Measurements from ENCODE around the gene KNDC1. TPM values are rescaled to one million over a fixed set of nuclear protein-coding genes. Genes with fewer than 3 reads are reported as not detected.

KNDC1 gene
- total RNA-seq, 4 donors from 2014 or later = under 0.01 to 12.5 (median 5.3) TPM

DNA sequence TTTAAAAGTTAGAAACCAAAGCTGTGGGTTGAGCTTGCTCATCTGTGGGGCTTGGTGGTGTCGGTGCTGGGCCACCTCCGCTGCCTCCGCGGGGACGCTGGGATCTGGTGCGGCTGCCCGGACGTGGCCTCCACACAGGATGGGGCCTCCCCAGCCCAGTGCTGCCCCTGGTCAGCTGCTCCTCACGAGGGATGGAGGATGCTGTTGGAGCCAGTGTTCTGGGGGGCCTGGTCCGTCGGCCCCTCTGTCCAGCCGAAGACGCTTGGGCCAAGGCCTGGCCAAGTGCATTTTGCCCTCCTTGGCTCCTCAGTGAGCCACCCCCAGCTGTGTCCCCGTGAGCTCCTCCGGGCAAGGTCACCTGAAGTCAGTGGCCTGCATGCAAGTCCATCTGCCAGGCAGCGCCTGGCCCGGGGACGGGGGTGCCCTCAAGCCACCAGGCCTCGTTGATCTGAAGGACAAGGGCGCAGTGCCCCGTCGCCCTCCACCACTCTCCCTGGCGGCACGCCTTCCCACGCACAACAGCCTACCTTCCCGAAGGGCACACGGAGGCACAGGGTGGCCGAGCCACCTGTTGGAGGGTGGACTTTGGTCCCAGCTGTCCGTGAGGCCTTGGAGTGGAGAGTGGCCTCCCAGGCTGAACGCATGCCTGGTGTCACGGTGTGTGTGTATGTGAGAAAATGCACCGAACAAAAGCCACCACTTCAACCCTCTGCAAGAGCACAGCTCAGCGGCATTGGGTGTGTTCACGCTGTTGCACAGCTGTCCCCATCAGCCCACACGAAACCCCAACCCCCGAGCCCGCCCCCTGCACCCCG is 27.3 kb downstream of the KNDC1 start:
- no peak for TF ChIP-seq POLR2A (IDR thresholded peaks at IDR 0.05)
- no peak for TF ChIP-seq CTCF (IDR thresholded peaks at IDR 0.05)
- H3K27me3 ChIP-seq = no peaks in the 10 kb centered on the region
- no peak for DNase-seq
- no peaks in the 10 kb centered on the region for H3K36me3 ChIP-seq
- intact Hi-C loops (cut with DNase I; ENCODE audit: low total_unique reads) = no loop called here
- no peaks in the 10 kb centered on the region for H3K4me1 ChIP-seq
- H3K27ac ChIP-seq = no peak overlapping the region
- no peak overlapping the region for H3K4me3 ChIP-seq
- H3K9me3 ChIP-seq = no peaks in the 10 kb centered on the region

- intact Hi-C loops (cut with DNase I; ENCODE audit: low total_unique reads) = no loop called here
- Histone ChIP-seq H3K27ac (no peak overlapping the region), H3K9me3 (no peaks in the 10 kb centered on the region), H3K36me3 (no peaks in the 10 kb centered on the region), H3K4me3 (no peak overlapping the region), H3K4me1 (no peaks in the 10 kb centered on the region), H3K27me3 (no peaks in the 10 kb centered on the region)
- TF ChIP-seq CTCF (IDR thresholded peaks at IDR 0.05) = no peak
- no peak for TF ChIP-seq POLR2A (IDR thresholded peaks at IDR 0.05)
- DNase-seq = no peak
Measured at GRCh38 chr10:133187906-133188681, 28.1 kb downstream of the KNDC1 start.

DNA sequence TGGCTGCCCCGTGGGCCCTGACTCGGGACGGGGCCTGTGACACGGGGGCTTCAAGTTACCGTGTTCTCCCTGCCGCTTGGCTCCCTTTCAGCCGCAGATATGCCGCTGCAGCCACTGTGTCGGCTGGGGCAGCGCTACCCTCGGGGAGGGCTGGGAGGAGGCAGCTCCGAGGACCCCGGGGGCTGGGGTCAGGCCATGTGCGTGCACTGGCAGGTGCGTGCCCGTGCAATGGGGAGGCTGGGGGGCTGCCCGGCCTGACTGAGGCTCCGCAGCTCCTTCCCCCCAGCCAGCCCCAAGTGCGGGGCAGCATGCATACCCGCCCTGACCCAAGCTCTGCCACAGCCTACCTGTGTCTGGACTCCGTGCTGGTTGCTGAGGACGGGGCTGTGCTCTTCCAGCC is 29.2 kb downstream of the KNDC1 start:
- H3K27me3 ChIP-seq = no peaks in the 10 kb centered on the region
- H3K9me3 ChIP-seq = no peaks in the 10 kb centered on the region
- no peak overlapping the region for H3K4me3 ChIP-seq
- H3K4me1 ChIP-seq = no peaks in the 10 kb centered on the region
- no peak for DNase-seq
- intact Hi-C loops (cut with DNase I; ENCODE audit: low total_unique reads) = no loop called here
- no peak overlapping the region for H3K27ac ChIP-seq
- TF ChIP-seq CTCF (IDR thresholded peaks at IDR 0.05) = no peak
- TF ChIP-seq POLR2A (IDR thresholded peaks at IDR 0.05) = no peak
- H3K36me3 ChIP-seq = no peaks in the 10 kb centered on the region

GRCh38 chr10:133189726-133190125 is 29.7 kb downstream of the KNDC1 start:
- intact Hi-C loops (cut with DNase I; ENCODE audit: low total_unique reads) = no loop called here
- no peaks in the 10 kb centered on the region for H3K4me1 ChIP-seq
- H3K27ac ChIP-seq = no peak overlapping the region
- TF ChIP-seq CTCF (IDR thresholded peaks at IDR 0.05) (no peak), POLR2A (IDR thresholded peaks at IDR 0.05) (no peak)
- no peaks in the 10 kb centered on the region for H3K9me3 ChIP-seq
- H3K4me3 ChIP-seq = no peak overlapping the region
- H3K27me3 ChIP-seq = no peaks in the 10 kb centered on the region
- no peak for DNase-seq
- H3K36me3 ChIP-seq = no peaks in the 10 kb centered on the region

DNA sequence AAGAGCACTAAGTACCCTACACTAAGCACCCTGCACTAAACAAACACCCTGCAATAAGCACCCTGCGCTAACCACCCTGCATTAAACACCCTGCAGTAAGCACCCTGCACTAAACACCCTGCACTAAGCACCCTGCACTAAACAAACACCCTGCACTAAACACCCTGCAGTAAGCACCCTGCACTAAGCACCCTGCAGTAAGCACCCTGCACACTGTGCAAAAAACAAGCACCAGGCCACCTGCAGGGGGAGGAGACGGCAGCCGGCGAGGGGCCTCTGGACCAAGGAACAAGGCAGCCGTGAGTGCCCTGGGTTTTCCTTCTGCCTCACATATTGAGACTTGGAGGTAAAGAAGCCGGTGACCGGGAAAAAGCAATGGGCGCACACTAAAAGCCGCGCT is 30.2 kb downstream of the KNDC1 start:
- TF ChIP-seq CTCF (IDR thresholded peaks at IDR 0.05) = no peak
- no peak for TF ChIP-seq POLR2A (IDR thresholded peaks at IDR 0.05)
- H3K4me3 ChIP-seq = no peak overlapping the region
- intact Hi-C loops (cut with DNase I; ENCODE audit: low total_unique reads) = no loop called here
- no peaks in the 10 kb centered on the region for H3K27me3 ChIP-seq
- H3K4me1 ChIP-seq = no peaks in the 10 kb centered on the region
- H3K27ac ChIP-seq = no peak overlapping the region
- DNase-seq = no peak
- no peaks in the 10 kb centered on the region for H3K36me3 ChIP-seq
- no peaks in the 10 kb centered on the region for H3K9me3 ChIP-seq
